NCI-H1436 (cell line): Measurements from ENCODE around the gene GEMIN8.

Experiments used
- DNase-seq: peaks from one replicate; lab custom pipeline; 2025; lab: John Stamatoyannopoulos, UW

The GEMIN8 gene

GRCh38 chrX:14015941-14016340, 13.8 kb downstream of the GEMIN8 start:
- no peak for DNase-seq

GRCh38 chrX:14015294-14015693, 14.4 kb downstream of the GEMIN8 start:
- DNase-seq: no peak

- DNase-seq: no peak
Measured at GRCh38 chrX:14014526-14014925, 15.2 kb downstream of the GEMIN8 start.

- no peak for DNase-seq
Measured at GRCh38 chrX:14013054-14013453, 16.6 kb downstream of the GEMIN8 start.

- no peak for DNase-seq
Measured at GRCh38 chrX:14010566-14010965, 19.1 kb downstream of the GEMIN8 start.

- no peak for DNase-seq
Measured at GRCh38 chrX:14006540-14006939, 23.2 kb downstream of the GEMIN8 start.

GRCh38 chrX:14003876-14004425, 25.7 kb downstream of the GEMIN8 start:
- no peak for DNase-seq

- DNase-seq: no peak
Measured at GRCh38 chrX:14003028-14003427, 26.7 kb downstream of the GEMIN8 start.

GRCh38 chrX:13996650-13997049, 33.0 kb downstream of the GEMIN8 start:
- DNase-seq: no peak

- no peak for DNase-seq
Measured at GRCh38 chrX:13994536-13995080, 35.1 kb downstream of the GEMIN8 start.

- no peak for DNase-seq
Measured at GRCh38 chrX:13994104-13994503, 35.6 kb downstream of the GEMIN8 start.

- no peak for DNase-seq
Measured at GRCh38 chrX:13990126-13990800, 39.4 kb downstream of the GEMIN8 start.

GRCh38 chrX:13985697-13986435, 43.8 kb downstream of the GEMIN8 start:
- no peak for DNase-seq

GRCh38 chrX:13983734-13984133, 46.0 kb downstream of the GEMIN8 start:
- DNase-seq: no peak

- DNase-seq: no peak
Measured at GRCh38 chrX:13968198-13968597, 61.5 kb downstream of the GEMIN8 start.

- DNase-seq: no peak
Measured at GRCh38 chrX:13967636-13968035, 62.1 kb downstream of the GEMIN8 start.

- DNase-seq: no peak
Measured at GRCh38 chrX:13966793-13967125, 62.9 kb downstream of the GEMIN8 start.

- DNase-seq: no peak
Measured at GRCh38 chrX:13966071-13966792, 63.5 kb downstream of the GEMIN8 start.

GRCh38 chrX:13965531-13965930, 64.2 kb downstream of the GEMIN8 start:
- DNase-seq: no peak

GRCh38 chrX:13956998-13957397, 72.7 kb downstream of the GEMIN8 start:
- DNase-seq: no peak
